ENCODE data around the gene ANK2. TPM values are rescaled to one million over a fixed set of nuclear protein-coding genes. Genes with fewer than 3 reads are reported as not detected.

The ANK2 gene
- total RNA-seq, 1 donor from 2014 or later, result 121 TPM

DNA sequence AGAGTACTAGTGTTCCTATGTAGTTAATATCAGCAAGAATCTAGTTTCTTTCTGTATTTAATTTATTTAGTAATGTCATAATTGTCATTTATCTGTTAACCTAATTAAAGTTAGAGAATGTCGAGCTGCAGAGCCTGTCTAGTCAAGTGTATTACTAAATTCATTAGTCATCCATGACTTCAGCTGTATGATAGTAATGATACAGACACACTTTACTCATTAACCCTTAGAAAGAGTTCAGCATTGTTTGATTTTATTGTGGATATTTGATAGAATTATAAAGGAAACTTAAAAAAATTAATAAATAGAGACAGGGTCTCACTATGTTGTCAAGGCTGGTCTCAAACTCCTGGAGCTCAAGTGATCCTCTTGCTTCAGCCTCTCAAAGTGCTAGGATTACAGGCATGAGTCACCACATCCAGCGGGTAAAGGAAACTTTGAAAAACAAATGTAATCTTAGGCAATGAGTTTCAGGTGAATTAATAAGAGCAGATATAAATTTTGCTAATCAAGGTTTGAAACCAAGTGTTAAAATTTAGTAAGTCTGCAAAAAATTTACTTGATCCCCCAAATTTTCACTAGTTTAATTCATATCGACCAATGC, 110.6 kb downstream of the ANK2 start:
- Histone ChIP-seq H3K9me3 (ENCODE audit: low read depth) (no peaks in the 10 kb centered on the region), H3K27ac (no peak overlapping the region), H3K79me2 (ENCODE audit: low read depth) (peaks cover under 1% of the 10 kb centered on the region), H3K9ac (no peak overlapping the region), H3K4me1 (no peaks in the 10 kb centered on the region), H3K4me2 (no peak overlapping the region), H3K4me3 (no peak overlapping the region), H3K36me3 (peaks cover 6% of the 10 kb centered on the region), H4K20me1 (ENCODE audit: low read depth) (peaks cover 25% of the 10 kb centered on the region), H2AFZ (replicated peaks) (no peak overlapping the region), H3F3A (ENCODE audit: low read depth) (no peaks in the 10 kb centered on the region), H3K27me3 (no peaks in the 10 kb centered on the region)
- no peaks in the 10 kb centered on the region for H3K36me3 Mint-ChIP-seq
- no peak overlapping the region for H3K4me3 Mint-ChIP-seq
- H3K27me3 Mint-ChIP-seq (ENCODE audit: insufficient read depth, low read depth), result no peaks in the 10 kb centered on the region
- no peak overlapping the region for H3K27ac Mint-ChIP-seq
- no peak for DNase-seq (ENCODE audit: low spot score)
- no peaks in the 10 kb centered on the region for H3K4me1 Mint-ChIP-seq
- TF ChIP-seq, protein P1, sequence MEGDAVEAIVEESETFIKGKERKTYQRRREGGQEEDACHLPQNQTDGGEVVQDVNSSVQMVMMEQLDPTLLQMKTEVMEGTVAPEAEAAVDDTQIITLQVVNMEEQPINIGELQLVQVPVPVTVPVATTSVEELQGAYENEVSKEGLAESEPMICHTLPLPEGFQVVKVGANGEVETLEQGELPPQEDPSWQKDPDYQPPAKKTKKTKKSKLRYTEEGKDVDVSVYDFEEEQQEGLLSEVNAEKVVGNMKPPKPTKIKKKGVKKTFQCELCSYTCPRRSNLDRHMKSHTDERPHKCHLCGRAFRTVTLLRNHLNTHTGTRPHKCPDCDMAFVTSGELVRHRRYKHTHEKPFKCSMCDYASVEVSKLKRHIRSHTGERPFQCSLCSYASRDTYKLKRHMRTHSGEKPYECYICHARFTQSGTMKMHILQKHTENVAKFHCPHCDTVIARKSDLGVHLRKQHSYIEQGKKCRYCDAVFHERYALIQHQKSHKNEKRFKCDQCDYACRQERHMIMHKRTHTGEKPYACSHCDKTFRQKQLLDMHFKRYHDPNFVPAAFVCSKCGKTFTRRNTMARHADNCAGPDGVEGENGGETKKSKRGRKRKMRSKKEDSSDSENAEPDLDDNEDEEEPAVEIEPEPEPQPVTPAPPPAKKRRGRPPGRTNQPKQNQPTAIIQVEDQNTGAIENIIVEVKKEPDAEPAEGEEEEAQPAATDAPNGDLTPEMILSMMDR (IDR thresholded peaks at IDR 0.05), result no peak
- no peak for TF ChIP-seq EZH2 (IDR thresholded peaks at IDR 0.05)
- TF ChIP-seq EZH2phosphoT487 (IDR thresholded peaks at IDR 0.05), result no peak
- H3K9me3 Mint-ChIP-seq, result no peaks in the 10 kb centered on the region

- Histone ChIP-seq H3K4me3 (no peak overlapping the region), H3K9ac (no peak overlapping the region), H3K9me3 (ENCODE audit: low read depth) (no peaks in the 10 kb centered on the region), H4K20me1 (ENCODE audit: low read depth) (peaks cover 23% of the 10 kb centered on the region), H3K79me2 (ENCODE audit: low read depth) (peaks cover 6% of the 10 kb centered on the region), H3K27ac (peak overlapping the region; percentile 10), H3K27me3 (no peaks in the 10 kb centered on the region), H3F3A (ENCODE audit: low read depth) (peaks cover 4% of the 10 kb centered on the region), H3K4me2 (no peak overlapping the region), H2AFZ (replicated peaks) (no peak overlapping the region), H3K4me1 (no peaks in the 10 kb centered on the region), H3K36me3 (peaks cover 7% of the 10 kb centered on the region)
- Mint-ChIP-seq H3K9me3 (no peaks in the 10 kb centered on the region), H3K27ac (no peak overlapping the region), H3K36me3 (no peaks in the 10 kb centered on the region), H3K4me3 (no peak overlapping the region), H3K27me3 (ENCODE audit: insufficient read depth, low read depth) (no peaks in the 10 kb centered on the region), H3K4me1 (no peaks in the 10 kb centered on the region)
- TF ChIP-seq EZH2phosphoT487 (IDR thresholded peaks at IDR 0.05), result no peak
- TF ChIP-seq, protein P1 (IDR thresholded peaks at IDR 0.05), result no peak
- no peak for TF ChIP-seq EZH2 (IDR thresholded peaks at IDR 0.05)
- no peak for DNase-seq (ENCODE audit: low spot score)
Measured at GRCh38 chr4:113160548-113160947, 111.1 kb downstream of the ANK2 start.

GRCh38 chr4:113162089-113162488, 112.6 kb downstream of the ANK2 start:
- no peaks in the 10 kb centered on the region for H3K4me1 ChIP-seq
- no peak overlapping the region for H2AFZ ChIP-seq (replicated peaks)
- H3K36me3 ChIP-seq, result peaks cover 4% of the 10 kb centered on the region
- no peak overlapping the region for H3K27ac ChIP-seq
- H3K9me3 Mint-ChIP-seq, result no peaks in the 10 kb centered on the region
- TF ChIP-seq EZH2phosphoT487 (IDR thresholded peaks at IDR 0.05) (no peak), EZH2 (IDR thresholded peaks at IDR 0.05) (no peak)
- TF ChIP-seq, protein P1 (IDR thresholded peaks at IDR 0.05), result no peak
- no peaks in the 10 kb centered on the region for H3K36me3 Mint-ChIP-seq
- no peak overlapping the region for H3K9ac ChIP-seq
- peaks cover 16% of the 10 kb centered on the region for H3K79me2 ChIP-seq (ENCODE audit: low read depth)
- no peaks in the 10 kb centered on the region for H3K9me3 ChIP-seq (ENCODE audit: low read depth)
- H3F3A ChIP-seq (ENCODE audit: low read depth), result peaks cover 9% of the 10 kb centered on the region
- no peaks in the 10 kb centered on the region for H3K27me3 Mint-ChIP-seq (ENCODE audit: insufficient read depth, low read depth)
- no peak overlapping the region for H3K4me3 ChIP-seq
- H3K4me1 Mint-ChIP-seq, result no peaks in the 10 kb centered on the region
- peaks cover 23% of the 10 kb centered on the region for H4K20me1 ChIP-seq (ENCODE audit: low read depth)
- H3K27me3 ChIP-seq, result no peaks in the 10 kb centered on the region
- no peak overlapping the region for H3K4me3 Mint-ChIP-seq
- no peak for DNase-seq (ENCODE audit: low spot score)
- H3K27ac Mint-ChIP-seq, result no peak overlapping the region
- no peak overlapping the region for H3K4me2 ChIP-seq
